ENCODE measurements around the gene EIF2B2.
A peak's percentile ranks its signal among the peaks of the same experiment; 100 is the strongest.

Gene EIF2B2

DNA sequence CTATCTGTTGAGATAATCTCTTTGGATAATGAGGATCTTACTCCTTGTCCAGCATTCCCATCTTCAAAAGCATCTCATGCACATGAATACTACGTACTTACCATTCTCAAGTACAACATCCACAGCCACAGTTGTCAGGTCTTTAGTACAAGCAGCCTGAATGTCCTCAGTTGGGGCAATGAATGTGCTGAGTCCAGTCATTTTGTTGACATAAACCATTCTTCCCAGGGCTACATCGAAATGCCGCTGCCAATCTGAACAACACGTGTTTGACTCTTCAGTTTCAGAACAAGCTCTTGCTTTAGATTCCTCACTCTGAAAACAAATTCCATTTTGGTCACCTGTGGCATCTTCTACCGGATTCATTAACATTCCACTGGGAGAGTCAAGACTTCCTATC lies 43.6 kb downstream of the EIF2B2 start:
- no peak for DNase-seq

DNA sequence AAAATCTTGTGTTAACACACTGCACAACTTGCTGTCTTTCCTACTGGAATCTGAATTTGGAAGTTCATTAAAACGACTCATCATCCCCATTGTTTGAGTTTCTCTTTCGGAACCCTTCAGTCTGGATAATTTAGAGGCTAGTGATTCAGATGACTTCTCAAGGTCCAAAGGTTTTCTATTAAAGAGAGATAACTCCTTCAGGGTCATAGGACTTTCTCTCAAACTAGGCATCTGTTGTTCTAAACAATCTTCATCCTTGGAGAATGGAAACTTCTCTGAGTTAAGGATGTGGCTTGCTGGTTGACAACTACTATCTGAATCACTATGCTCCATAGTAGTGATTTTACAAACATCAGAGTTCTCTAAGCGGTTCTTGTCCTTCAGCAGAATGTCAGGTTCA lies 44.2 kb downstream of the EIF2B2 start:
- no peak for DNase-seq

DNA sequence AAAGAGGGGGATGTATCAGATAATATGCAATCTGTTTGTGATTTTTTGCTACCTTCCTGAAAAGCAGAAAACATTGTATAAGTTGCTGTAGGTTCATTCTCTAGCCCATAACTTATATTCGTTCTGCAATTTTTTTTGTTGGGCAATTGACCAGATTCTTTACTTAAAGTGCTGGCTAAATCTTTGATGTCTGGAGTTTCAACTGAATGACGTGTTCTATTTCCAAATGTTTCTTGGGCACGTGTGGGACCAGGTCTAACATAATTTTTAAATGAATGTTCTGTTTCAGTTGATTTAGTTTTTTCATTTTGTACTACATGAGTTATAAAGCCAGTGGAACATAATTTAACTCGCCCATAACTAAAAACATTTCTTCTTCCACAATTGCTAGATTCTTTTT lies 44.8 kb downstream of the EIF2B2 start:
- no peak for DNase-seq

GRCh38 chr14:75048101-75048500 lies 45.4 kb downstream of the EIF2B2 start:
- DNase-seq: no peak

GRCh38 chr14:75049136-75049535 lies 46.4 kb downstream of the EIF2B2 start:
- no peak for DNase-seq

GRCh38 chr14:75049731-75050201 lies 47.0 kb downstream of the EIF2B2 start:
- DNase-seq: no peak

DNA sequence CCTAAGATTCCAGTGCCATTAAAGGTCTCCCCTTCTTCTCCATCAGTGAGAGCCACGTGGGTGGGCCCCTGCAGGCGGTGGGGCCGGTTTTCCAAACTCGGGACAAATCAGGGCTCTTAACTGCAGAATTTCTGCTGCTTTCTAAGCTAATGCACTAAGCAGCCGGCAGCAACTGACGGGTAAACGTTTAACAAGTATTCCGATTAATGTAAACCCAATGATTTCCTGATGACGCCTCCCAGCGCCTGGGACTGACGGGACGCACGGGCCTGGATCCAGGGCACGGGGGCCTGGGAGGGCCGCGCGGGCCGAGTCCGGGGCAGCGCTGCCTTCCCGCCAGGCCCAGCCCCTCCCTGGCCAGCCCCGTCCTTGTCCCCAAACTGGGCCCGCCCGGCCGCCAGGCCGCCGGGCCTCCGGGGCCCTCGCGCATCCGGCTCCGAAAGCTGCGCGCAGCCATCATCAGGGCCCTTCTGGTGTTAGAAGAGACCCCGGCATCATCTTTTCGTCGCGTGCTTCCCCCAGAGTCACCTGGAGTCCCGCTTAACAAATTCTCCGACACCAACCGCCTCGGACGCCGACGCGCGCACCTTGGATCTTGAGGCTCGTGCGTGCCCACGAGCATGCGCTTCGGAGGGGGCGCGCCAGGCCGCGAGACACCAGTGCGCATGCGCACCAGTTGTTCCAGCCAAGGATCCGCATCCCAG lies 48.3 kb downstream of the EIF2B2 start, which contains the start of gene MLH3:
Gene MLH3 (minus strand): TSS at position 616 of the 704 bp plus-strand sequence. CDS start 1,812 bp downstream, outside the sequence.
- DNase-seq: peak; percentile 21

DNA sequence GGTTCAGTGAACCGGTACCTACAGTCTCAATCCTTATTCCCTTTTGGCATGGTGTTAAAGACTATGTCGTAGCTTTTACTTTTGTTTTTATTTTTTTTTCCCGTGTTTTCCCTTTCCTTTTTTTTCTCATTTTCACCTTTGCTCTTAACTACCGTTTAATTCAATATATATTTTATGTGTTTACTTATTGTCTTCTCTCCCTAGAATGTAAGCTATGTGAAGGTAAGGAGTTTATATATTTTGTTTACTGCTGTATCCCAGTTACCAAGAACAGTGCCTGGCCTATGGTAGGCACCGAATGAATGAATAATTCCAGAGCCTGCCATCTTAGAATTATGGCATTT lies 48.8 kb downstream of the EIF2B2 start:
- DNase-seq: no peak

GRCh38 chr14:75053396-75054291 lies 50.9 kb downstream of the EIF2B2 start:
- no peak for DNase-seq

DNA sequence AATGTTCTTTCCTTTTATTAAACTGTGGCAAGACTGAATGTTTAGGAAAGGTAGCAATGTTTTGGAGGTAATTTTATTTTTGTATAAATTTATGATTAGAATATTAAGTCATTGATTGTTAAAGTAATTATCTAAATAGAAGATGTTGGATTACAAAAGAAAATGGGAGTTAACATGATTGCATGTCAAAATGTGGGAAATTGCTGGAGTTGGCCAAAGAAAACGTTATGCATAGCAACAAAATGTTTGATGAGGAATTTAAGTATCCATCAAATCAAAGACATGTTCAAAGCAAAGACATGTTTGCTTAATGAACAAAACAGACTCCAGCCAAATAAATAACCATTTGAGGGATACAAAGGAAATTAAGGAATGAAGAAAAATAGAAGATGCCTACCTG lies 51.7 kb downstream of the EIF2B2 start:
- no peak for DNase-seq

DNA sequence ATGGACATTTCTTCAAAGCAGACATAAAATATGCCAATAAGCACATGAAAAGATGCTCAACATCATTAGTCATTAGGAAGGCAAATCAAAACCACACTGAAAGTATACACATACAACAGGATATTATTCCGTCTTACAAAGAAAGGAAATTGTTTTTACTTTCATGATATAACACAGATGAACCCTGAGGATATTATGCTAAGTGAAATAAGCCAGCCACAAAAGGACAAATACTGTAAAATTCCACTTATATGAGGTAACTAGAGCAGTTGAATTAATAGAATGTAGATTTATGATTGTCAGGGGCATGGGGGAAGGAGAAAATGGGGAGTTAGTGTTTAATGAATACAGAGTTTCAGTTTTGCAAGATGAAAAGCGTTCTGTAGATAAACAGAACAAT lies 56.9 kb downstream of the EIF2B2 start:
- no peak for DNase-seq

GRCh38 chr14:75060420-75060819 lies 57.7 kb downstream of the EIF2B2 start:
- no peak for DNase-seq

All from NCI-H2029 treated with DMSO at 0.1 percent for 48 hours (cell line).